Kidney (tissue), 14 donors: ENCODE data around the gene HOXC13. TPM values are rescaled to one million over a fixed set of nuclear protein-coding genes. Genes with fewer than 3 reads are reported as not detected.

Experiments
- DNase-seq, 5 donors: peaks; one replicate each; pipeline ENCODE4 v3.0.0-alpha.2; 2013 to 2020
- FAIRE-seq: peaks from 2 replicates; lab custom pipeline; 2012; peaks lifted over from hg19 to GRCh38; lab: Jason Lieb, UNC
- H3K27ac ChIP-seq, 2 donors: one replicate each; pipeline ENCODE4 v1.7.0; 2013; ENCODE audit warnings: low read depth in 2 of 2, low read length in 2 of 2, inconsistent platforms in 1 of 2
- H3K27me3 ChIP-seq: one replicate; pipeline ENCODE4 v1.7.1; 2013; ENCODE audit warnings: low read length, inconsistent platforms; ENCODE audit not compliant: control insufficient read depth, insufficient read depth
- H3K36me3 ChIP-seq, 3 donors: one replicate each; pipeline versions ENCODE4 v1.7.0 to v1.7.1; 2013; ENCODE audit warnings: low read length in 3 of 3, control low read depth in 1 of 3, inconsistent platforms in 1 of 3; ENCODE audit not compliant: insufficient read depth in 3 of 3, control insufficient read depth in 2 of 3
- H3K4me1 ChIP-seq, 3 donors: one replicate each; pipeline versions ENCODE4 v1.7.0 to v1.7.1; 2013; ENCODE audit warnings: low read length in 3 of 3, inconsistent platforms in 1 of 3, low read depth in 1 of 3; ENCODE audit not compliant: control insufficient read depth in 2 of 3, insufficient read depth in 2 of 3
- H3K4me3 ChIP-seq, 3 donors: one replicate each; pipeline versions ENCODE4 v1.7.0 to v1.8.1; 2013; ENCODE audit warnings: low read length in 3 of 3, control low read depth in 1 of 3, inconsistent platforms in 1 of 3
- H3K9ac ChIP-seq, 3 donors: one replicate each; pipeline versions ENCODE4 v1.7.0 to v1.7.1; 2013; ENCODE audit warnings: low read length in 3 of 3, control low read depth in 1 of 3, inconsistent platforms in 1 of 3
- H3K9me3 ChIP-seq, 3 donors: one replicate each; pipeline versions ENCODE4 v1.7.0 to v1.7.1; 2013; ENCODE audit warnings: low read length in 3 of 3, control low read depth in 1 of 3, inconsistent platforms in 1 of 3; ENCODE audit not compliant: control insufficient read depth in 2 of 3, insufficient read depth in 1 of 3
- intact Hi-C: fragments of 100-400 bp; cut with DNase I; formaldehyde crosslinking; loops from one replicate; pipeline ENCODE4 v1.11.1; 2022
- polyA plus RNA-seq: library from polyadenylated mRNA; stranded (reverse); fragments of 350-450 nt; fragmentation: Illumina TruSeq; extraction: RNeasy Lipid Tissue Mini Kit (QIAGEN cat#74804); gene quantifications from one replicate; pipeline ENCODE4 v1.2.3, GENCODE V29; 2014; ENCODE audit warnings: low read depth, low replicate concordance; ENCODE audit not compliant: insufficient read depth
- total RNA-seq: library from RNA; stranded (reverse); fragmentation: NEBNext Ultra II Directional; extraction: Animal tissue kit (Norgen Biotek cat#: 25700); gene quantifications from one replicate; pipeline ENCODE4 v1.2.1, GENCODE V29; 2021
- TF ChIP-seq, protein P1 (sequence below): IDR thresholded peaks from 3 replicates; pipeline ENCODE4 v1.5.1; 2012; ENCODE audit warnings: mild to moderate bottlenecking, moderate library complexity, borderline replicate concordance; ENCODE audit not compliant: insufficient read depth; ENCODE audit errors: extremely low read depth
- donor health status: control.
- donor health status: control.
- donor health status: control.
- donor health status: control.
- donor health status: control.
- donor health status: DM: yes; HTN: yes; CAD: no.
- donor health status: Normal renal cell carcinoma (clear cell type).

HOXC13 gene
- total and polyA plus RNA-seq, 2 donors from 2014 or later: not detected

DNA sequence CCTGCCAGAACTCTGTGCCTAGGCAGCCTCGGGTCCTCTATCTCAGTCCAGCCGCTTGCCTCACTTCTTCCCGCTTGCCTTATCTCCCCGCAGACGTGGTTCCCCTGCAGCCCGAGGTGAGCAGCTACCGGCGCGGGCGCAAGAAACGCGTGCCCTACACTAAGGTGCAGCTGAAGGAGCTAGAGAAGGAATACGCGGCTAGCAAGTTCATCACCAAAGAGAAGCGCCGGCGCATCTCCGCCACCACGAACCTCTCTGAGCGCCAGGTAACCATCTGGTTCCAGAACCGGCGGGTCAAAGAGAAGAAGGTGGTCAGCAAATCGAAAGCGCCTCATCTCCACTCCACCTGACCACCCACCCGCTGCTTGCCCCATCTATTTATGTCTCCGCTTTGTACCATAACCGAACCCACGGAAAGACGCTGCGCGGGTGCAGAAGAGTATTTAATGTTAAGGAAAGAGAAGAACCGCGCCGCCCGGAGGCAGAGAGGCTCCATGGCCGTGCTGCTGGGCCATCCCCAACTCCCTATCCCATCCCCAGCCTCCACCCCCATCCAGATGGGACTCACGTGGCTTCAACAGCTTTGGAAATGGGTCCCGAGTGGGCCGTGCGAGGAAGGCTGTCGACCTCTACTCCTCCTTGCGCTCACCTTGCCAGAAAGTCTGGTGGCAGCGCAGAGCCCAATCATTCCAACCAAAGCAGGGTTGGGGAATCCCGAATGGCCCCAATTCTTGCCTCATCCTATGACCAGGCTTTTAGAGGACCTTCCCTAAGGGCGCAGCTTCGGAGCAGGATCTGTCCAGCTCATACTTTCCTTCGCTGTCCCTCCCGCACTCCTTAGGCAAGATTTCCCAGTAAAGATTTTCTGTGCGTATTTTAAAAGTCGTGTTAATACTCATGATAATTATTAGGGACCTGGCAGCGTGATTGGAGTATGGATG, 6.5 kb downstream of the HOXC13 start:
- H3K4me3 ChIP-seq: no peak overlapping the region
- FAIRE-seq (no peak), DNase-seq (no peak)
- H3K4me1 ChIP-seq: no peaks in the 10 kb centered on the region
- H3K9ac ChIP-seq: no peak overlapping the region
- no peak overlapping the region for H3K27ac ChIP-seq
- peaks cover 89% of the 10 kb centered on the region for H3K27me3 ChIP-seq
- no peaks in the 10 kb centered on the region for H3K36me3 ChIP-seq
- H3K9me3 ChIP-seq: no peaks in the 10 kb centered on the region
- intact Hi-C loops: no loop called here
- TF ChIP-seq, protein P1, sequence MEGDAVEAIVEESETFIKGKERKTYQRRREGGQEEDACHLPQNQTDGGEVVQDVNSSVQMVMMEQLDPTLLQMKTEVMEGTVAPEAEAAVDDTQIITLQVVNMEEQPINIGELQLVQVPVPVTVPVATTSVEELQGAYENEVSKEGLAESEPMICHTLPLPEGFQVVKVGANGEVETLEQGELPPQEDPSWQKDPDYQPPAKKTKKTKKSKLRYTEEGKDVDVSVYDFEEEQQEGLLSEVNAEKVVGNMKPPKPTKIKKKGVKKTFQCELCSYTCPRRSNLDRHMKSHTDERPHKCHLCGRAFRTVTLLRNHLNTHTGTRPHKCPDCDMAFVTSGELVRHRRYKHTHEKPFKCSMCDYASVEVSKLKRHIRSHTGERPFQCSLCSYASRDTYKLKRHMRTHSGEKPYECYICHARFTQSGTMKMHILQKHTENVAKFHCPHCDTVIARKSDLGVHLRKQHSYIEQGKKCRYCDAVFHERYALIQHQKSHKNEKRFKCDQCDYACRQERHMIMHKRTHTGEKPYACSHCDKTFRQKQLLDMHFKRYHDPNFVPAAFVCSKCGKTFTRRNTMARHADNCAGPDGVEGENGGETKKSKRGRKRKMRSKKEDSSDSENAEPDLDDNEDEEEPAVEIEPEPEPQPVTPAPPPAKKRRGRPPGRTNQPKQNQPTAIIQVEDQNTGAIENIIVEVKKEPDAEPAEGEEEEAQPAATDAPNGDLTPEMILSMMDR: no peak

GRCh38 chr12:53947743-53948142, 9.1 kb downstream of the HOXC13 start:
- Histone ChIP-seq H3K9ac (no peak overlapping the region), H3K27me3 (peaks cover 88% of the 10 kb centered on the region), H3K27ac (no peak overlapping the region), H3K9me3 (no peaks in the 10 kb centered on the region), H3K4me1 (no peaks in the 10 kb centered on the region), H3K4me3 (no peak overlapping the region), H3K36me3 (no peaks in the 10 kb centered on the region)
- FAIRE-seq: no peak
- TF ChIP-seq, protein P1: no peak
- intact Hi-C loops: no loop called here
- DNase-seq: no peak

- H3K9ac ChIP-seq: no peak overlapping the region
- intact Hi-C loops: no loop called here
- H3K27me3 ChIP-seq: peaks cover 85% of the 10 kb centered on the region
- FAIRE-seq (no peak), DNase-seq (no peak)
- no peaks in the 10 kb centered on the region for H3K36me3 ChIP-seq
- no peak overlapping the region for H3K4me3 ChIP-seq
- no peaks in the 10 kb centered on the region for H3K4me1 ChIP-seq
- no peak overlapping the region for H3K27ac ChIP-seq
- TF ChIP-seq, protein P1: no peak
- H3K9me3 ChIP-seq: no peaks in the 10 kb centered on the region
Measured at GRCh38 chr12:53948650-53949593, 10.3 kb downstream of the HOXC13 start.
